Spleen (tissue), 7 donors: ENCODE data around the gene CHST4.

Experiments used
- CTCF ChIP-seq, 11 experiments: fragments of 200-600 bp in 7 of 11; fragments of 450-650 bp in 4 of 11; sonication (generic) in 4 of 11; IDR thresholded peaks in 8 of 11; conservative IDR thresholded peaks in 3 of 11; 1 replicate in 7 of 11; 2 replicates in 4 of 11; pipeline versions ENCODE4 v1.4.0 to v1.8.0; 2016 to 2021; ENCODE audit warnings: antibody characterized with exemption in 11 of 11, inconsistent platforms in 4 of 11, mild to moderate bottlenecking in 1 of 11
- POLR2A ChIP-seq, 3 donors: fragments of 450-650 bp; IDR thresholded peaks; one replicate each; pipeline ENCODE4 v1.5.1; 2017; ENCODE audit warnings: antibody characterized with exemption in 3 of 3, mild to moderate bottlenecking in 1 of 3
- POLR2AphosphoS5 ChIP-seq, 3 donors: sonication (generic); formaldehyde crosslinking; IDR thresholded peaks; one replicate each; pipeline ENCODE4 v1.5.1; 2017; ENCODE audit warnings: antibody characterized with exemption in 3 of 3
- donor health status: DM: no; HTN: no; CAD: no; lungs with moderate emphysema.
- donor health status: DM: no; HTN: no; CAD: no.
- donor health status: DM: no; HTN: no; CAD: no.

DNA sequence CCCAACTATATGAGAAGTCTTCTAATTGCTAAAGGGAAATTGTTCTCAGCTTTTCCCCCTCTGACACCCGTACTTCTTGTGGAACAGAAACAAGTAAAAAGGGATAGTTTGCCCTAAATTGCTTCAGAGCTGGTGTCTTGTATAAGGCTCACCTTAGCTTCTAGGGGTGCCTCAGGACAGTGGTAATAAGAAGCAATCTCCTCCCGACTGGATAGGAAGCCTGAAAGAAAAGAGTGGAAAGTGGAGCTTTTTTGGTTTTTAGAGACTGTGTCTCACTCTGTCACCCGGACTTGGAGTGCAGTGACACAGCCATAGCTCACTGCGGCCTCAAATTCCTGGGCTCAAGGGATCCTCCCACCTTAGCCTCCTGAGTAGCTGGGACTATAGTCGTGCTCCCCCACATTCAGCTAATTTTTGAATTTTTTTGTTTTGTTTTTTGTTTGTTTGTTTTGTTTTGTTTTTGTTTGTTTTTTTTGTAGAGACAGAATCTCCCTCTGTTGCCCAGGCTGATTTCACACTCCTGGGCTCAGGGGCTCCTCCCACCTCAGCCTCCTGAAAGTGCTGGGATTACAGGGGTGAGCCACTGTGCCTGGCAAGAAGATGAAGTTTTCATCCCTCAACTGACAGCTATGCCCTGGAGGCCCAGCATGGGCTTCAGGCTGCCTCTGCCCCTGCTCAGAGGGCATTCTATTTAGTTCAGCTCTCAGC, 47.3 kb downstream of the CHST4 start:
- TF ChIP-seq CTCF (IDR thresholded peaks at IDR 0.05 in 8 of 11, conservative IDR thresholded peaks at IDR 0.05 in 3 of 11), result no peak
- TF ChIP-seq POLR2A (IDR thresholded peaks at IDR 0.05), result no peak
- no peak for TF ChIP-seq POLR2AphosphoS5 (IDR thresholded peaks at IDR 0.05)
